HTERT RPE-1 (cell line): Measurements from ENCODE around the gene ZNF534.
"Not testable (repeated sequence)": the region's sequence is repeated elsewhere in the genome, so short reads cannot be mapped to it uniquely, and the experiment has no call there.

Experiments
- in situ Hi-C: fragments of 300-500 bp; cut with MboI; formaldehyde crosslinking; loops from 4 replicates; pipeline ENCODE4 v1.14.3; 2020; ENCODE audit warnings: low sequenced_read_pairs

Gene ZNF534

GRCh38 chr19:52428937-52429336, at the start of gene ZNF534:
Gene ZNF534, plus strand, starts transcription at chr19:52429148. Its CDS starts 2,327 bp downstream, at chr19:52431475.
- in situ Hi-C loops = no loop called here

- in situ Hi-C loops = no loop called here
Measured at GRCh38 chr19:52391135-52391534, 37.8 kb upstream of the ZNF534 start.

GRCh38 chr19:52397310-52398080, 31.5 kb upstream of the ZNF534 start, which contains the start of gene ZNF528:
Gene ZNF528, plus strand, starts transcription at chr19:52397849. Its CDS starts 4,165 bp downstream, at chr19:52402014.
- in situ Hi-C loops = no loop called here

GRCh38 chr19:52398081-52398441, 30.9 kb upstream of the ZNF534 start:
- in situ Hi-C loops = no loop called here

GRCh38 chr19:52410276-52410675, 18.7 kb upstream of the ZNF534 start:
- in situ Hi-C loops = no loop called here

- in situ Hi-C loops = no loop called here
Measured at GRCh38 chr19:52415711-52416110, 13.2 kb upstream of the ZNF534 start.

GRCh38 chr19:52442179-52442578, 13.2 kb downstream of the ZNF534 start:
- in situ Hi-C loops = no loop called here

GRCh38 chr19:52444506-52444905, 15.6 kb downstream of the ZNF534 start:
- in situ Hi-C loops = no loop called here

GRCh38 chr19:52451241-52451640, 22.3 kb downstream of the ZNF534 start:
- in situ Hi-C loops = no loop called here

GRCh38 chr19:52453324-52454094, 24.6 kb downstream of the ZNF534 start, which contains the start of gene ZNF578:
Gene ZNF578, plus strand, starts transcription at chr19:52453553. Its CDS starts 48,293 bp downstream, at chr19:52501846.
- in situ Hi-C loops = no loop called here

- in situ Hi-C loops = no loop called here
Measured at GRCh38 chr19:52464798-52465470, 36.0 kb downstream of the ZNF534 start.

GRCh38 chr19:52473655-52474350, 44.9 kb downstream of the ZNF534 start:
- in situ Hi-C loops = no loop called here

GRCh38 chr19:52474351-52475127, 45.6 kb downstream of the ZNF534 start:
- in situ Hi-C loops = no loop called here

- in situ Hi-C loops = not testable (repeated sequence)
Measured at GRCh38 chr19:52484111-52484743, 55.3 kb downstream of the ZNF534 start.

GRCh38 chr19:52485064-52485463, 56.1 kb downstream of the ZNF534 start:
- in situ Hi-C loops = not testable (repeated sequence)

- in situ Hi-C loops = not testable (repeated sequence)
Measured at GRCh38 chr19:52485561-52486240, 56.8 kb downstream of the ZNF534 start.

- in situ Hi-C loops = no loop called here
Measured at GRCh38 chr19:52492201-52492993, 63.4 kb downstream of the ZNF534 start.

GRCh38 chr19:52492994-52493470, 64.1 kb downstream of the ZNF534 start:
- in situ Hi-C loops = no loop called here
